Nephron (organoid): ENCODE data around the gene CHMP1A.
A peak's percentile ranks its signal among the peaks of the same experiment; 100 is the strongest.

Experiments used
- H3K27ac Mint-ChIP-seq, 3 experiments: 2 replicates each; pipeline ENCODE4 v1.8.0; 2020; ENCODE audit warnings: mixed read lengths in 3 of 3, mild to moderate bottlenecking in 2 of 3, moderate library complexity in 1 of 3
- H3K27me3 Mint-ChIP-seq: 2 replicates; pipeline ENCODE4 v1.8.0; 2021; ENCODE audit warnings: low read depth, mild to moderate bottlenecking, moderate library complexity, mixed read lengths
- H3K36me3 Mint-ChIP-seq: 2 replicates; pipeline ENCODE4 v1.8.0; 2020; ENCODE audit warnings: low read depth, mixed read lengths
- H3K4me1 Mint-ChIP-seq: 2 replicates; pipeline ENCODE4 v1.8.0; 2020; ENCODE audit warnings: mixed read lengths
- H3K4me3 Mint-ChIP-seq, 3 experiments: 2 replicates each; pipeline ENCODE4 v1.8.0; 2020; ENCODE audit warnings: mild to moderate bottlenecking in 3 of 3, mixed read lengths in 3 of 3, moderate library complexity in 2 of 3
- H3K9me3 Mint-ChIP-seq: 2 replicates; pipeline ENCODE4 v1.8.0; 2020; ENCODE audit warnings: mixed read lengths
- CTCF ChIP-seq, 3 experiments: fragments of 200-600 bp; sonication (generic); IDR thresholded peaks; one replicate each; pipeline ENCODE4 v1.5.0; 2021; ENCODE audit warnings: antibody characterized with exemption in 3 of 3; ENCODE audit not compliant: unreplicated experiment in 3 of 3

CHMP1A gene

GRCh38 chr16:89653656-89654295, 3.7 kb downstream of the CHMP1A start:
- Mint-ChIP-seq H3K36me3 (peaks cover 27% of the 10 kb centered on the region), H3K27ac (peak overlapping the region in 1 of 3 experiments; percentile 47), H3K4me3 (peak overlapping the region; percentile 70 to 82 (median 81)), H3K9me3 (no peaks in the 10 kb centered on the region), H3K4me1 (peaks cover 9% of the 10 kb centered on the region), H3K27me3 (no peaks in the 10 kb centered on the region)
- TF ChIP-seq CTCF (IDR thresholded peaks at IDR 0.05; ENCODE audit: unreplicated experiment in 3 of 3): no peak

- H3K36me3 Mint-ChIP-seq: peaks cover 21% of the 10 kb centered on the region
- H3K27ac Mint-ChIP-seq: no peak overlapping the region
- no peak for TF ChIP-seq CTCF (IDR thresholded peaks at IDR 0.05; ENCODE audit: unreplicated experiment in 3 of 3)
- H3K4me3 Mint-ChIP-seq: no peak overlapping the region
- H3K27me3 Mint-ChIP-seq: no peaks in the 10 kb centered on the region
- no peaks in the 10 kb centered on the region for H3K4me1 Mint-ChIP-seq
- no peaks in the 10 kb centered on the region for H3K9me3 Mint-ChIP-seq
Observed at GRCh38 chr16:89651584-89651983, 5.9 kb downstream of the CHMP1A start.

- no peak for TF ChIP-seq CTCF (IDR thresholded peaks at IDR 0.05; ENCODE audit: unreplicated experiment in 3 of 3)
- Mint-ChIP-seq H3K27ac (no peak overlapping the region), H3K4me1 (no peaks in the 10 kb centered on the region)
Observed at GRCh38 chr16:89646906-89647305, 10.6 kb downstream of the CHMP1A start.

GRCh38 chr16:89646270-89646669, 11.2 kb downstream of the CHMP1A start:
- no peak for TF ChIP-seq CTCF (IDR thresholded peaks at IDR 0.05; ENCODE audit: unreplicated experiment in 3 of 3)
- Mint-ChIP-seq H3K27ac (no peak overlapping the region), H3K9me3 (no peaks in the 10 kb centered on the region), H3K27me3 (no peaks in the 10 kb centered on the region), H3K36me3 (peaks cover 28% of the 10 kb centered on the region), H3K4me3 (no peak overlapping the region), H3K4me1 (no peaks in the 10 kb centered on the region)

More at GRCh38 chr16:89646906-89647305, 10.6 kb downstream of the CHMP1A start:
- no peak overlapping the region for H3K4me3 Mint-ChIP-seq
- no peaks in the 10 kb centered on the region for H3K27me3 Mint-ChIP-seq
- no peaks in the 10 kb centered on the region for H3K9me3 Mint-ChIP-seq
- H3K36me3 Mint-ChIP-seq: peaks cover 28% of the 10 kb centered on the region

- Mint-ChIP-seq H3K9me3 (no peaks in the 10 kb centered on the region), H3K4me3 (no peak overlapping the region), H3K27me3 (no peaks in the 10 kb centered on the region), H3K4me1 (peaks cover 5% of the 10 kb centered on the region), H3K36me3 (peaks cover 25% of the 10 kb centered on the region), H3K27ac (no peak overlapping the region)
- no peak for TF ChIP-seq CTCF (IDR thresholded peaks at IDR 0.05; ENCODE audit: unreplicated experiment in 3 of 3)
Observed at GRCh38 chr16:89645122-89645521, 12.4 kb downstream of the CHMP1A start.

- H3K4me3 Mint-ChIP-seq: no peak overlapping the region
- H3K27me3 Mint-ChIP-seq: no peaks in the 10 kb centered on the region
- H3K9me3 Mint-ChIP-seq: no peaks in the 10 kb centered on the region
- peaks cover 5% of the 10 kb centered on the region for H3K4me1 Mint-ChIP-seq
- no peak overlapping the region for H3K27ac Mint-ChIP-seq
- peaks cover 18% of the 10 kb centered on the region for H3K36me3 Mint-ChIP-seq
- no peak for TF ChIP-seq CTCF (IDR thresholded peaks at IDR 0.05; ENCODE audit: unreplicated experiment in 3 of 3)
Observed at GRCh38 chr16:89643769-89644300, 13.7 kb downstream of the CHMP1A start.
